ENCODE measurements around the gene LRRC8C. TPM values are rescaled to one million over a fixed set of nuclear protein-coding genes. Genes with fewer than 3 reads are reported as not detected.

LRRC8C gene
- total RNA-seq, 1 experiment from 2014 or later, result 8.4 TPM

DNA sequence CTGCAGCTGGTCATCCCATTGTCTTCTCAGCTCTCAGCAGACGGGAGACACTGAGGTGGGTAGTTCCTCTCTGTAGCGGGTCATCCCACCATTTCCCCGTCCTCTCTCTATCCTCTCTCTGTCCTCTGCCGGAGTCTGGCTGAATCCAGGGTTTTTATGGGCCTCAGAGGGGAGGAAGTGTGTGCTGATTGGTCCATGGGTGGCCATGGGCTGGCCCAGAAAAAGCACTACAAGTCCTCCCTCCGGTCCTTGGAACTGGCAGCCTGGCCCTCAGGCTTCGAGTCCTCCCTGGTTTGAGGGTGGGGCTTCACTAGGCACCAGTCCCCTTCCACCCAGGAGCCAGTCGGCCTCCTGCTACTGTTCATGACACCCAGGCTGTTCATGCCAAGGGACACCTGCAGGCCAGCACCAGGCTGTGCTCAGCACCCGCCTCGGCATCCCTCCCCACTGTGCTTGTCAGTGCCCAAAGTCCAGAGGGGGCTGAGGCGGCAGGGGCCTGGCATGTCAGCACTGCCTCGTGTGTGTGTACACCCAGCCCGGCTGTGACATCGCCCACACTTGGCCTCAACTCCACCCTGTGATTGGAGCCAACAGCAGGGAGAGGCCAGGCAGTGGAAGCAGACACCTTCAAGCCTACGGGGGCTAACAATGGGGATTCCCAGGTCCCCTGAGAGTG, 23.0 kb upstream of the LRRC8C start:
- Histone ChIP-seq H2AFZ (ENCODE audit: low read depth, low read length, poor library complexity, severe bottlenecking) (no peak overlapping the region), H3K9me3 (ENCODE audit: control insufficient read depth in 1 of 2, insufficient read depth in 1 of 2, low read depth in 1 of 2, low read length in 2 of 2) (no peaks in the 10 kb centered on the region), H3K4me2 (ENCODE audit: low read length) (no peak overlapping the region), H3K27me3 (ENCODE audit: insufficient read depth, low read length) (no peaks in the 10 kb centered on the region), H4K20me1 (ENCODE audit: insufficient read depth) (no peaks in the 10 kb centered on the region), H3K27ac (ENCODE audit: low read depth, low read length) (no peak overlapping the region), H3K36me3 (ENCODE audit: control insufficient read depth in 1 of 2, insufficient read depth in 2 of 2, low read length in 2 of 2) (no peaks in the 10 kb centered on the region), H3K9me2 (ENCODE audit: insufficient read depth) (no peaks in the 10 kb centered on the region), H3K4me3 (replicated peaks in 1 of 2; ENCODE audit: low read depth in 1 of 2, low read length in 2 of 2) (no peak overlapping the region), H3K79me2 (ENCODE audit: insufficient read depth, low read length) (no peaks in the 10 kb centered on the region), H3K4me1 (ENCODE audit: control insufficient read depth in 1 of 2, insufficient read depth in 2 of 2, low read length in 2 of 2) (peaks cover 10 to 11% of the 10 kb centered on the region in 2 experiments; a peak in 3 of 4 replicates), H3K9ac (ENCODE audit: low read length) (no peak overlapping the region)
- intact Hi-C loops (cut with micrococcal nuclease), result no loop called here
- BruUV-seq (replicated peaks), result no TSS peak
- RAD21 ChIA-PET (ENCODE audit: low non-redundant PET in 1 of 2, low total read pairs in 2 of 2, uncharacterized antibody in 2 of 2, unreplicated experiment in 2 of 2), result no interaction called here
- POLR2A ChIA-PET, result no interaction called here
- no peak for ATAC-seq
- CTCF ChIA-PET, result no interaction called here
- no peak for TF ChIP-seq EZH2 (IDR thresholded peaks at IDR 0.05)
- TF ChIP-seq, protein P1, sequence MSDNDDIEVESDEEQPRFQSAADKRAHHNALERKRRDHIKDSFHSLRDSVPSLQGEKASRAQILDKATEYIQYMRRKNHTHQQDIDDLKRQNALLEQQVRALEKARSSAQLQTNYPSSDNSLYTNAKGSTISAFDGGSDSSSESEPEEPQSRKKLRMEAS (IDR thresholded peaks at IDR 0.05), result no peak
- no peak for TF ChIP-seq RAD21 (IDR thresholded peaks at IDR 0.05; ENCODE audit: low read depth)
- no peak for TF ChIP-seq EZH2phosphoT487 (IDR thresholded peaks at IDR 0.05; ENCODE audit: borderline replicate concordance)
- no peak for TF ChIP-seq TCF7L2 (IDR thresholded peaks at IDR 0.05; ENCODE audit: borderline replicate concordance, extremely low read depth, insufficient read depth, insufficient read length)
- TF ChIP-seq, protein P2, sequence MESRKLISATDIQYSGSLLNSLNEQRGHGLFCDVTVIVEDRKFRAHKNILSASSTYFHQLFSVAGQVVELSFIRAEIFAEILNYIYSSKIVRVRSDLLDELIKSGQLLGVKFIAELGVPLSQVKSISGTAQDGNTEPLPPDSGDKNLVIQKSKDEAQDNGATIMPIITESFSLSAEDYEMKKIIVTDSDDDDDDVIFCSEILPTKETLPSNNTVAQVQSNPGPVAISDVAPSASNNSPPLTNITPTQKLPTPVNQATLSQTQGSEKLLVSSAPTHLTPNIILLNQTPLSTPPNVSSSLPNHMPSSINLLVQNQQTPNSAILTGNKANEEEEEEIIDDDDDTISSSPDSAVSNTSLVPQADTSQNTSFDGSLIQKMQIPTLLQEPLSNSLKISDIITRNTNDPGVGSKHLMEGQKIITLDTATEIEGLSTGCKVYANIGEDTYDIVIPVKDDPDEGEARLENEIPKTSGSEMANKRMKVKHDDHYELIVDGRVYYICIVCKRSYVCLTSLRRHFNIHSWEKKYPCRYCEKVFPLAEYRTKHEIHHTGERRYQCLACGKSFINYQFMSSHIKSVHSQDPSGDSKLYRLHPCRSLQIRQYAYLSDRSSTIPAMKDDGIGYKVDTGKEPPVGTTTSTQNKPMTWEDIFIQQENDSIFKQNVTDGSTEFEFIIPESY (IDR thresholded peaks at IDR 0.05; ENCODE audit: extremely low read depth, insufficient replicate concordance, low read length), result no peak
- TF ChIP-seq, protein P3, sequence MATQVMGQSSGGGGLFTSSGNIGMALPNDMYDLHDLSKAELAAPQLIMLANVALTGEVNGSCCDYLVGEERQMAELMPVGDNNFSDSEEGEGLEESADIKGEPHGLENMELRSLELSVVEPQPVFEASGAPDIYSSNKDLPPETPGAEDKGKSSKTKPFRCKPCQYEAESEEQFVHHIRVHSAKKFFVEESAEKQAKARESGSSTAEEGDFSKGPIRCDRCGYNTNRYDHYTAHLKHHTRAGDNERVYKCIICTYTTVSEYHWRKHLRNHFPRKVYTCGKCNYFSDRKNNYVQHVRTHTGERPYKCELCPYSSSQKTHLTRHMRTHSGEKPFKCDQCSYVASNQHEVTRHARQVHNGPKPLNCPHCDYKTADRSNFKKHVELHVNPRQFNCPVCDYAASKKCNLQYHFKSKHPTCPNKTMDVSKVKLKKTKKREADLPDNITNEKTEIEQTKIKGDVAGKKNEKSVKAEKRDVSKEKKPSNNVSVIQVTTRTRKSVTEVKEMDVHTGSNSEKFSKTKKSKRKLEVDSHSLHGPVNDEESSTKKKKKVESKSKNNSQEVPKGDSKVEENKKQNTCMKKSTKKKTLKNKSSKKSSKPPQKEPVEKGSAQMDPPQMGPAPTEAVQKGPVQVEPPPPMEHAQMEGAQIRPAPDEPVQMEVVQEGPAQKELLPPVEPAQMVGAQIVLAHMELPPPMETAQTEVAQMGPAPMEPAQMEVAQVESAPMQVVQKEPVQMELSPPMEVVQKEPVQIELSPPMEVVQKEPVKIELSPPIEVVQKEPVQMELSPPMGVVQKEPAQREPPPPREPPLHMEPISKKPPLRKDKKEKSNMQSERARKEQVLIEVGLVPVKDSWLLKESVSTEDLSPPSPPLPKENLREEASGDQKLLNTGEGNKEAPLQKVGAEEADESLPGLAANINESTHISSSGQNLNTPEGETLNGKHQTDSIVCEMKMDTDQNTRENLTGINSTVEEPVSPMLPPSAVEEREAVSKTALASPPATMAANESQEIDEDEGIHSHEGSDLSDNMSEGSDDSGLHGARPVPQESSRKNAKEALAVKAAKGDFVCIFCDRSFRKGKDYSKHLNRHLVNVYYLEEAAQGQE (IDR thresholded peaks at IDR 0.05; ENCODE audit: low read depth), result no peak
- TF ChIP-seq EGR1 (IDR thresholded peaks at IDR 0.05; ENCODE audit: low read depth), result no peak
- TF ChIP-seq POLR2A (IDR thresholded peaks at IDR 0.05; ENCODE audit: borderline replicate concordance, extremely low read depth, insufficient read depth, insufficient read length), result no peak
- no peak for TF ChIP-seq SRF (IDR thresholded peaks at IDR 0.05; ENCODE audit: low read depth)
- no peak for TF ChIP-seq ZFX (IDR thresholded peaks at IDR 0.05)
- TF ChIP-seq CEBPB (IDR thresholded peaks at IDR 0.05; ENCODE audit: low read depth), result no peak
- no peak for TF ChIP-seq CBX3 (IDR thresholded peaks at IDR 0.05; ENCODE audit: low read depth)
- no peak for TF ChIP-seq SP1 (IDR thresholded peaks at IDR 0.05; ENCODE audit: low read depth)
- no peak for TF ChIP-seq JUND (IDR thresholded peaks at IDR 0.05)
- no peak for TF ChIP-seq ATF3 (IDR thresholded peaks at IDR 0.05)
- TF ChIP-seq, protein P4, sequence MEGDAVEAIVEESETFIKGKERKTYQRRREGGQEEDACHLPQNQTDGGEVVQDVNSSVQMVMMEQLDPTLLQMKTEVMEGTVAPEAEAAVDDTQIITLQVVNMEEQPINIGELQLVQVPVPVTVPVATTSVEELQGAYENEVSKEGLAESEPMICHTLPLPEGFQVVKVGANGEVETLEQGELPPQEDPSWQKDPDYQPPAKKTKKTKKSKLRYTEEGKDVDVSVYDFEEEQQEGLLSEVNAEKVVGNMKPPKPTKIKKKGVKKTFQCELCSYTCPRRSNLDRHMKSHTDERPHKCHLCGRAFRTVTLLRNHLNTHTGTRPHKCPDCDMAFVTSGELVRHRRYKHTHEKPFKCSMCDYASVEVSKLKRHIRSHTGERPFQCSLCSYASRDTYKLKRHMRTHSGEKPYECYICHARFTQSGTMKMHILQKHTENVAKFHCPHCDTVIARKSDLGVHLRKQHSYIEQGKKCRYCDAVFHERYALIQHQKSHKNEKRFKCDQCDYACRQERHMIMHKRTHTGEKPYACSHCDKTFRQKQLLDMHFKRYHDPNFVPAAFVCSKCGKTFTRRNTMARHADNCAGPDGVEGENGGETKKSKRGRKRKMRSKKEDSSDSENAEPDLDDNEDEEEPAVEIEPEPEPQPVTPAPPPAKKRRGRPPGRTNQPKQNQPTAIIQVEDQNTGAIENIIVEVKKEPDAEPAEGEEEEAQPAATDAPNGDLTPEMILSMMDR (IDR thresholded peaks at IDR 0.05 in 2 of 3, conservative IDR thresholded peaks at IDR 0.05 in 1 of 3; ENCODE audit: borderline replicate concordance in 1 of 3, insufficient read depth in 1 of 3, low read depth in 2 of 3, low read length in 2 of 3), result no peak
- no peak for DNase-seq (ENCODE audit: low read depth, low spot score)

Measured in HCT116 (cell line).